Activated CD8-positive, alpha-beta memory T cell treated with anti-CD3 and anti-CD28 coated beads, Interleukin-2, amount 50 U/mL, for 24 hours (primary cell): Measurements from ENCODE around the gene OPA1.
A peak's percentile ranks its signal among the peaks of the same experiment; 100 is the strongest.

Source experiments
- DNase-seq: peaks from one replicate; pipeline ENCODE4 v3.0.0-alpha.2; 2020; ENCODE audit errors: extremely low read depth

OPA1 gene, protein sequence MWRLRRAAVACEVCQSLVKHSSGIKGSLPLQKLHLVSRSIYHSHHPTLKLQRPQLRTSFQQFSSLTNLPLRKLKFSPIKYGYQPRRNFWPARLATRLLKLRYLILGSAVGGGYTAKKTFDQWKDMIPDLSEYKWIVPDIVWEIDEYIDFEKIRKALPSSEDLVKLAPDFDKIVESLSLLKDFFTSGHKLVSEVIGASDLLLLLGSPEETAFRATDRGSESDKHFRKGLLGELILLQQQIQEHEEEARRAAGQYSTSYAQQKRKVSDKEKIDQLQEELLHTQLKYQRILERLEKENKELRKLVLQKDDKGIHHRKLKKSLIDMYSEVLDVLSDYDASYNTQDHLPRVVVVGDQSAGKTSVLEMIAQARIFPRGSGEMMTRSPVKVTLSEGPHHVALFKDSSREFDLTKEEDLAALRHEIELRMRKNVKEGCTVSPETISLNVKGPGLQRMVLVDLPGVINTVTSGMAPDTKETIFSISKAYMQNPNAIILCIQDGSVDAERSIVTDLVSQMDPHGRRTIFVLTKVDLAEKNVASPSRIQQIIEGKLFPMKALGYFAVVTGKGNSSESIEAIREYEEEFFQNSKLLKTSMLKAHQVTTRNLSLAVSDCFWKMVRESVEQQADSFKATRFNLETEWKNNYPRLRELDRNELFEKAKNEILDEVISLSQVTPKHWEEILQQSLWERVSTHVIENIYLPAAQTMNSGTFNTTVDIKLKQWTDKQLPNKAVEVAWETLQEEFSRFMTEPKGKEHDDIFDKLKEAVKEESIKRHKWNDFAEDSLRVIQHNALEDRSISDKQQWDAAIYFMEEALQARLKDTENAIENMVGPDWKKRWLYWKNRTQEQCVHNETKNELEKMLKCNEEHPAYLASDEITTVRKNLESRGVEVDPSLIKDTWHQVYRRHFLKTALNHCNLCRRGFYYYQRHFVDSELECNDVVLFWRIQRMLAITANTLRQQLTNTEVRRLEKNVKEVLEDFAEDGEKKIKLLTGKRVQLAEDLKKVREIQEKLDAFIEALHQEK

DNA sequence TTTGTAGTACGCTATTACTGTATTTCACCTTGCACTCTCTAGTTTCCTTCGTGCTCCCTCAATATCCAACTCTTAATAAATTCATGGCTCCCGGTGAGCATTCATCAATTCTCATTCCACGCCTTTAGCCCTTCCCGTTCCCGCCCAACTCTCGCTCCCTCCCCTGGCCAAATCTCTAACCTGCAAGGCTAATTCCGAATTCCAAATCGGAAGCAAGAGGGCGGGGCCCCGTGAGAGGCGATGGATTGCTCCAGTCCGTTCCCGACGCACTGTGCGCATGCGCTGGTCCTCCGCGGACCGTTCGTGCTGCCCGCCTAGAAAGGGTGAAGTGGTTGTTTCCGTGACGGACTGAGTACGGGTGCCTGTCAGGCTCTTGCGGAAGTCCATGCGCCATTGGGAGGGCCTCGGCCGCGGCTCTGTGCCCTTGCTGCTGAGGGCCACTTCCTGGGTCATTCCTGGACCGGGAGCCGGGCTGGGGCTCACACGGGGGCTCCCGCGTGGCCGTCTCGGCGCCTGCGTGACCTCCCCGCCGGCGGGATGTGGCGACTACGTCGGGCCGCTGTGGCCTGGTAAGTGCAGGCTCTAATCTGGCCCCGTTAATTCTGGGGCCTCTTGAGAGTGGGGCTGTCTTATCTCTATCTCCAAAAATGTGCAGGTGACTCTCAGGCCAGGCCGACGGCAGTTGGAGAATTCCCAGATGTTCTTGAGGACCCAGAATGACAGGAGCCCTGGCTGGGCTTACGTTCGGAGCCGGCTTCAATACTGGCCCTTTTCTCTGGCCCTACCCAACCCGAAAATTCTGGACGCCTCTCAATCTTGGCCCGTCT lies at the start of gene OPA1:
TSS of gene OPA1 (plus strand) at position 368 of the 827 bp plus-strand sequence. CDS start at position 538, 170 bp downstream.
- DNase-seq: peak; percentile 81

DNA sequence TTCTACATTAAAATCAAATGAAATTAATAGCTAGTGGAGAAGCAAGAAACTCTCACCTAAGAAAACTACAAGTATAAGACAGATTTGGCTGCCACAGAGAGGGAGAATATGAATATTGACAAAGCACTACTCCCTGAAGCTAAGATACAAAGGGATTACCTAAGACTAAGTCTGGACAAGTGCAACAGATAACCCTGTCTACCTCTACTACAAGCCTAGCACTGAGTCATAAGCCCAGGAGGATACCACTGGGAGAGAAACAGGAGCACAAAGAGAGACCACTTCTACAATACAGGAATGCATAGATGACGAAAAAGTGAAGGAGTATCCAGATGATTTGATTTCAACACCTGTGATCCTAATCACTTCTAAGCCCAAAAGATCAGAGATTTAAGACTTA lies 48.7 kb upstream of the OPA1 start:
- DNase-seq: no peak

DNA sequence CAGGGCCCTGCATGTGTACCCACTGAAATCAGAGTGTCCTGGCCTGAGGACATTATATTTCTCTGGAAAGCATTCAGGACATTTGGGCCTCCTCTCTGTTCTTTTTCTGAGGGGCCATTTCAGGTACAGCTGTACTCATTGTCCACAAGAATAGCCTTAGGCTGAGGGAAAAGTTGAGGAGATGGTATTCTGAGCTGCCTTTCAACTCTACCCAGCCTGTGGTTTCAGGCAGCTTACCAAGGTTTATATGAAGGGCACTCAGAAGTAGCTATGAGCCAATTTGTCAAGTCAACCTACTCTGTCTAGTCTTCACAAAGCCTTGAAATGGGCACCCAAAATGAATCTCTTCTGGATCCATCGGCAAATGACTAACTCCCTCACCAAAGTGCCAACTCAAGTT lies 47.7 kb upstream of the OPA1 start:
- no peak for DNase-seq

DNA sequence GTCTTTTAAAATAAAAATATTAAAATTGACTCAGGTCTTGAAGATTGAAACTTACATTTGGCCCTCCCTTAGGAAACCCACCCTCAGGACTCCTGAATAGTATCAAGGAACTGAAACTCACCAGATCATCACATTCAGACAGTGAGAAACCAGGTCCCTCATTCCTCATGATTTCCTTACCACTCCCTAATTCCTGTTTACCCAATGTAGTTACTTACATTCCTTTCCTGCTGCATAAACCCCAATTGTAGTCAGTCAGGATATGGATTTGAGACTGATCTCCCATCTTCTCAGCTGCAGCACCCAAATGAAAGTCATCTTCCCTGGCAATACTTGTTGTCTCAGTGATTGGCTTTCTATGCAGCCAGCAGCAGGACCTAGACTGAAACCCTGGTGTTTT lies 46.9 kb upstream of the OPA1 start:
- no peak for DNase-seq

DNA sequence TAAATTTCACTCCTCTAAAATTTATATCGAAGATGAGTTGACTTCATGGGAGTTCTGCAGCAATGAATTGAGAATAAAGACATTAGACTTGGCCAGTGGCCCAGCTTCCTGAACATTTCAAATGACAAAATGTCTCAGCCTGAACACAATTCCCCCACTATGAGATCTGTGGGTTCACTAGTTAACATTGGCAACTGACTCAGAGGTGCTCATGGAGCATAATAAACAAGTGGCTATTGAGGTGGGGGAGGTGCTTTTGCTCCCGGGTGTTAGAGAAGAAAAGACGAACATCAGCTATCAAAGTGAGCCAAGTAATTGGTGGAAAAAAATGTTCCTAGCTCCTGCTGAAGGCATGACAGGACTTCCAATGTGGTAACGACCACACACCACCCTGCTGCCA lies 44.6 kb upstream of the OPA1 start:
- DNase-seq: no peak

DNA sequence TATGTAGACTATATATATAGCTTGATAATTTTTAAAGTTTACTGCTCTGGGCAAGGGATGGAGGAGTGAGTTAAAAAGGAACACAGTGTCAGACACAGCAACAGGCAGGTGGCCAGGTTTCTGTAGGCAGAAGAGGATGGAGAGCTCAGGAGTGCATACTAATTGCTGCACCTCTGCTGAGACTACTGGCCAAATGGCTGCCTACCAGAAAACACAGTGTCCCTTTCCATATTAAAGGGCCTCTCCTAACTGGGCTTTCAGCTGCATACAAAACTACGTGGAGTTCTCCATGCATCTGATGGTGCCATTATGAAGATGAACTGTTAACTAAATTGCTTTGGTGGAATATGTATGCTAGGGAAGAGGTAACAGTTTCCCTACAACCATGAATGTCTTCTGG lies 40.1 kb upstream of the OPA1 start:
- no peak for DNase-seq

DNA sequence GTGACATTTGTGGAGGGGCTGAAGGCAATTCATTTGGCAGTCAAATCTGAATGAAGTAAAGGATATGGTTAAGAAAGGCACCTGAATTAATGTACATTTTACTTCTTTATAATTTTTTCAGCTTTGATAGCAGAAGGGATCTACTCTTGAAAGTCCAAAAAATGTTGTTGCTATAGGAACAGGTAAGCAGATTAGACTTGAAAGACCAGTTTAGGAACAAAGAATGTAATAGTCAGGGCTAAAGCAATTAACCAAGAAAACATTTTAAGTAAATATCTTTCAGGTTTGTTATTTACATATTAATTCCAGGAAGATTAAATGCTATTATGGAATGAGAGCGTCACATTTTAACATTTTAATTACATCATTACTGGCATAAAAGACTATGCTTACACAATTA lies 39.4 kb upstream of the OPA1 start:
- no peak for DNase-seq

DNA sequence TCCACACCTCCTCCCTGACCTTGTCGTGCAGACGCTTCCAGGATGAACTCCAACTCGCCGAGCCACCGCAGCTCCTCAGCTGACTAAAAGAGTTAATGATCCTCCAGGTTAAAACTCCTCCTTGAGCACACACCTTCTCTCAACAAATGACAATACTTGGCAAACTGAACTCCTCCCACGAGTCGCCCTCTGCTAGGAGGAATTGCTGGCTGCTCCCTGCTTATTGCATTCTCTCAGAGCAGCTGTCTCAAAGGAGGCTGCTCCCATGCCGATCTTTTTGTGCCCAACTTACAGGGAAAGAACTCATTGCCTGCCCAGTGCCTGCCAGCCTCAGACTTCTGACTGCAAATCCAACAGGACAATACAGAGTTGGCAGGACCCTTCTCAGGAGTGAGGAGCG lies 38.2 kb upstream of the OPA1 start, which contains the start of gene ATP13A4:
TSS of gene ATP13A4 (minus strand) at position 85 of the 400 bp plus-strand sequence. CDS start 96 bp downstream, outside the sequence.
- DNase-seq: no peak

DNA sequence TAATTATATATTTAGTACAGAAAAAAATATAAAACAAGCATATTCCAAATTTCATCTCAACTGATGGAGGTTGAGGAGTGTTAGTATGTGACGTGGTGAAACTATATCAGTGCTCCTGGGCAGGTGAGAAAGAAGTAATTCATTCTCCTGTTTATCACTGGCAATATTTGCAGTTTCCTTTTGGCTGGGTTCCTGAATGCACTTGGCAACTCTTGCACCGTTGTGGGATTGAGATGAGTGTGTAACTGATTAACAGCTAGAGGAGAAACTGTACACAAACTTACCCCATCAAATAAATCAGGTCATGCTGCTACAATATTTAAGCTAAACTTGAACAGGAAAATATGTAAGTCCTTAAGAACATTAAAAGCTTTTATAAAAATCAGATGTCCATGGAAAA lies 36.2 kb upstream of the OPA1 start:
- DNase-seq: no peak

DNA sequence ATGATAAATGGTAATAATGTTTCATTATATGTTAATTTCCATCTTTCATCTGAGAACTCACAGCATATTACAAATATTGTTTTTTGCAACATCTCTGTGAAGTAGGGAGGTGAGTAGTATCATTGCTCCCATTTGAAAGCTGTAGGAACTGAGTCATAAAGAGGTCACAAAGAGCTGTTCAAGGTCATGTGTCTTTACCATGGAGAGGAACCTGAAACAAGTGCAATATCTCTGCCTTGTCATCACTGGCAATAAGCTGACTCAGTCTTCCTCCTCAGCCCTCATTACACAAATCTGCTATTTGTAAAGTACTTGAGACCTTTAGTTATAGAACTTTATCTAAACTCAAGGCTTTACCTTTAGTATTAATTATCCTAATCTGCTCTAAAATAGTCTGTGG lies 33.9 kb upstream of the OPA1 start:
- no peak for DNase-seq

DNA sequence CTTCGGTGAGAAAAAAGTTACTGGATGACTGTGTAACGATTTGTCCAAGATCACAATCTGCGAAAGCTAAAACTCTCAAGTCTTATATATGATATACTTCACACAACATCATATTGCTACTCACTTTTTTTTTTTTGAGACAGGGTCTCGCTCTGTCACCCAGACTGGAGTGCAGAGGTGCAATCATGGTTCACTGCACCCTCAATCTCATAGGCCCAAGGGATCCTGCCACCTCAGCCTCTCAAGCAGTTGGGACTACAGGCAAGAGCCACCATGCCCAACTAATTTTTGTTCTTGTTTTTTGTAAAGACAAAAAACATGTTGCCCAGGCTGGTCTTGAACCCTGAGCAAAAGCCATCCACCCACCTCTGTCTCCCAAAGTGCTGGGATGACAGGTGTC lies 32.9 kb upstream of the OPA1 start:
- no peak for DNase-seq

DNA sequence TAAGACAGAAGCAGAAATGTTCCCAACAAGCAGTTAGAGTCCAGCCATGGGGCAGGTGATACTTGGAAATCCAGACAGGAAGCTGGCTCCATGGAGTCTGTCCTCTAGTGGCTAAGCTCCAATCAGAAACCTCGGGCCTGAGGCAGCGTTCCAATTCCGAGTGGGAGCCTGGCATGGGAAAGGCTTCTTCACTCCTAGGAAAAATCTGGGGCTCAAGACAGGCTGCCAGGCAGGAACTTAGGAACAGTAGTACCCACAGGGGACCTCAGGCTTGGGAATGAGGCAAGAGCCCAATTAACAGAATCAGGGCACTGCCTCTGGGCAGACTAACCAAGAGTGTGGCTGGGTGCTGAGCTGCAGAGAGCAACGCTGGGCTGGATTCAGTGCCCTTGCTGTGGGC lies 32.1 kb upstream of the OPA1 start:
- no peak for DNase-seq

DNA sequence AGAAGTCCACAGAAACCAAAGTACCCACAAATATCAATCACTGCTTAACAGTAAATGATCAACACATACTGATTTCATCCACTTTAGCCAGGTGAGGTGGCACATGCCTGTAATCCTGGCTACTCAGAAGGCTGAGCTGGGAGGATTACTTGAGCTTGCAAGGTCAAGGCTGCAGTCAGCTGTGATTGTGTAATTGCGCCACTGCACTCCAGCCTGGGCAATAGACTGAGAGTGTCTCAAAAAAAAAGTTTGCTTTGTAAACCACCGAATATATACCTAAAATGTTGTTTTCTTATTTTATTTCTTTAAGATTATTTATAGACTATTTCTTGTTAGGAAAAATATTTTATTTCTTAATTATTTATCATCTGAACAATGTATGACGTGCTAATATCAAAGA lies 29.6 kb upstream of the OPA1 start:
- DNase-seq: no peak

DNA sequence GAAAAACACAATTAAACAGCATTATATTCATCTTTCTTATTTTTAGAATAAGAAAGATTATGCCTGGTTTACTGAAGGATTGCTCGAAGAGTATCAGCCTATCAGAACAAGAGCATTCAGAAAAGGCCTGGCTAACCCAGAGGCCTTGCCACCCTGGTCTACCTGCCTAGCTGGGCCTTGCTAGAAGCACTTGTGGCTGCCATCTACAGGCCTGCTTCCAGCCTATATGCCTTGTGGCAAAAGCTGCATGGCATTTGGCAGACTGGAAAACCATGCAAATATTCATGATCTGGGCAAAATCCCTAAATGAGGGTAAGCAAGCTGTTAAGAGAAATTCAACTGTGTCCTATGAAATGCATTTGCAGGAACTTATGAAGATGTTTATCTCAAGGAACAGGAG lies 29.0 kb upstream of the OPA1 start:
- DNase-seq: no peak

DNA sequence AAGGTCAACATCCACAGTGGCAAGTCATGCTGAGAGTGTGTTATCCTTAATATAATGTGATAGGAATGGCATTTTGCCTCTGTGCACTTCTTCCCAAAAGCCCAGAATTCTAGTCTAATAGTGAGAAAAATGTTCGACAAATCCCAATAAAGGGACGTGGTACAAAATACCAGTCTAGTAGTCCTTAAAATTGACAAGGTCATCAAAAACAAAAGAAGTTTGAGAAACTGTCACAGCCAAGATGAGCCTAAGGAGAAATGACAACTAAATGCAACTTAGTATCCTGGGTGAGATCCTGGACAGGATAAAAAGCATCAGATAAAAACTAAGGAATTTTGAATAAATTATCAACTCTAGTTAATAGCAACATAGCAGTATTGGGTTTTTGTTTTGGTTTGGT lies 23.9 kb upstream of the OPA1 start:
- no peak for DNase-seq

DNA sequence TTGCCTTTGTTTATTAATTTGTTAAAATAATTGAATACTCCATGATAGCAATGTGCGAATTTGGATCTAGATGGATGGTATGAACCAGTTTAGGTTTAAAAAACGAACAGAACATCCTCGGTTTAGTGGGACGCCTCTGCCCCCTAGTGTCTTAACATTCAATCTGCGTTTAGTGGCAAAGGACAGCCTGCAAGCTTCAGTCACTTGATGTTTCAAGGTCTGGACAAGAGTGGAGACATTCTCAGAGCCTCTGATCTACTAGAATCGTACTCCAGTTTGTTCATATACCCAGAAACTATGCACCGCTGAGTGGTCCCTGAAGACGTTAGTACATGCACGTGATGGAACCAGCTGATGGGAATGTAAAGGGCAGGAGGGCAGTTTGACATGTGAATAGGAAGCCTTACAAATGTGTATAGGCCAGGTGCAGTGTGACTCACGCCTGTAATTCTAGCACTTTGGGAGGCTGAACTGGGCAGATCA lies 20.5 kb upstream of the OPA1 start:
- peak; percentile 7 for DNase-seq

DNA sequence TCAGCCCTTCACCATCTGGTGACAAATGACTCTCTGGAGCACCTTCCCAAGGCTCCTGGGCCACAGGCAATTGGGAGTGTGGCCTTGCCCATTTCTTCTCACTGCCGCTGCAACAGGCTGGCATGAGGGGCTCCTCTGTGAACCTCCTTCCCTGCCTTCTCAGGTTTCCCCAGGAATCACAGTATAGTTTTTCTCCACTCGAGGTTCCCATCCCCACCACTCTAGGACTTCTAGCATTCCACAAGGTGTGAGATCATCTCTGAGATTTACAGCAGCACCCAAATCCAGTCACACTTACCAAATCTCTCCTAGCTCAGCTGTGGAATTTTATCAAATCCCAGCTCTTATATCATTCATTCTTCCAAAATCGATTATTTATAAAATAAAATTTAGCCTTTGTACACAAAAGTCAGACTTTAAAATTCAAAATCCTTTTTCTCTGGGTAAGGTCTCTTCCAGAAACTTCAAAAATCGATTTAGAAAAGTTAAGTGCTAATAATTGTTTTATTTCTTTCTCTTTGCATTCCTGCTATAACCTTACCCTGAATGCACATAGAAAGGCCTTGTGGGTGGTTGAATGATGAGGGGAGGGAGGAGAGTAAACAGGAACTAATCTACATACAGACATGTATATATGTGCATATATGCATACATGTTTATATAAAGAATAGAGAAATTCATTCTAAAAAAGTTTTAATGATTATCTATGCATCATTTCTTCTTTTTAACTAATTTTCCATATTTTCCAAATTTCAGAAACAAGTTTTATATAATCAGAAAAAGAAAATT lies 19.4 kb upstream of the OPA1 start:
- DNase-seq: no peak

DNA sequence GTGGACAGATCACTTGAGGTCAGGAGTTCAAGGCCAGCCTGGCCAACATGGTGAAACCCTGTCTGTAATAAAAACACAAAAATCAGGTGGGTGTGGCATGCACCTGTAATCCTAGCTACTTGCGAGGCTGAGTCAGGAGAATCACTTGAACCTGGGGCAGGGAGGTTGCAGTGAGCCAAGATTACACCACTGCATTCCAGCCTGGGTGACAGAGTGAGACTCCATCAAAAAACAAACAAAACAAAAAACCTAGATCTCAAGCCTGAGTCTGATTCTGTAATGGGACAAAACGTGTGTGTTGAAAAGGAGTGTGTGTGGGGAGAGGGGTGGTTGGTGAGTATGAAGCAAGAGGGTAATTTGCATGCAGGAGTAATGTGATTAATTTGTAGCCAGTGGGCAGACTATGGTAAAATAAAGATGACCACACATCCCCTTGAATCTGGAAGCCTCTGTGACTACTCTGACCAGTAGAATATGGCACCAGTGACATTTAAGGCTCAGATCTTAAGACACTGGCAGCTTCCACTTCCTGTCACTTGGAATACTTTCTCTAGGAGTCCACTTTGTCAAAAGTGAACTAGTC lies 18.4 kb upstream of the OPA1 start:
- no peak for DNase-seq

DNA sequence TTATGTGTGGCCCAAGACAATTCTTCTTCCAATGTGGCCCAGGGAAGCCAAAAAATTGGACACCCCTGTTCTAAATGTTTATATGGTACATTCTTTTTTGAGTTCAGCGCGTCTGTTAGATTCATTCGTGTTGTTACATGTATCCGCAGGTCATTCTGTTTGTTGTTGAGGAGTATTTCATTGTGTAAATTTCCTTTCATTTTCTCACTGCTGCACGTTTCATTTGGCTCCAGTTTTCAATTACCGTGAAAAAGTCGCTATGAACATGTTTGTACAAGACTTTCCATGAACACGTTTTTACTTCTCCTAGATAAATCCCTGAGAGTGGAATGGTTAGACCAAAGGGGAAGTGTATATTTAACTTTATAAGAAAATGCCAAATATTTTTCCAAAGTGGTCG lies 7.5 kb upstream of the OPA1 start:
- DNase-seq: no peak

DNA sequence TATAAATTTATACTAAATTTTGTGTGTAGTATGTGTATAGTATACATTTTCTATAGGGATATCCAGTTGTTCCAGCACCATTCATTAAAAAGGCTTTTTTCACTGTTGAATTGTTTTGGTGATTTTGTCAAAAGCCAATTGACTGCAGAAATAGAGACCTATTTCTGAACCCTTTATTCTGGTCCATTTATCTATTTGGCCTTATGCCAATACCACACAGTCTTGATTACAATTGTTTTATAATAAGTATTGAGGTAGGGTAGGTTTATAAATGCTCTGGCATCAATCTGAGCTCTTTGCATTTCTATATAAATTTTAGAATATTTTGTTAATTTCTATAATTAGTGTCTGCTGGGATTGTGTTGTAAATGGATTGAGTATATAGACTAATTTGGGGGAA lies 6.5 kb upstream of the OPA1 start:
- DNase-seq: no peak
